ENCODE measurements around the gene ZNF641.

ZNF641 gene

GRCh38 chr12:48331399-48331798, 19.3 kb downstream of the ZNF641 start:
- Histone ChIP-seq H3K9me3 (ENCODE audit: insufficient read depth, low read length, severe bottlenecking) (peaks cover 3% of the 10 kb centered on the region), H3K4me3 (ENCODE audit: low read depth in 1 of 2, low read length in 2 of 2) (no peak overlapping the region), H3K4me2 (ENCODE audit: insufficient read depth, low read length) (no peak overlapping the region), H3K9ac (ENCODE audit: low read depth, low read length) (no peak overlapping the region), H3K27me3 (ENCODE audit: insufficient read depth, low read length, poor library complexity) (no peaks in the 10 kb centered on the region), H3K27ac (ENCODE audit: low read length) (no peak overlapping the region), H3K4me1 (ENCODE audit: insufficient read depth, low read length) (no peaks in the 10 kb centered on the region), H3K79me2 (ENCODE audit: insufficient read depth, low read length) (no peaks in the 10 kb centered on the region), H2AFZ (ENCODE audit: low read depth, low read length) (no peak overlapping the region), H3K36me3 (ENCODE audit: insufficient read depth, low read length) (no peaks in the 10 kb centered on the region), H4K20me1 (ENCODE audit: insufficient read depth, low read length) (no peaks in the 10 kb centered on the region)
- TF ChIP-seq EZH2 (IDR thresholded peaks at IDR 0.05; ENCODE audit: borderline replicate concordance, low read depth, low read length, severe bottlenecking) (no peak), CTCF (IDR thresholded peaks at IDR 0.05; ENCODE audit: borderline replicate concordance, extremely low read depth, low read length, poor library complexity, severe bottlenecking) (no peak)
- ATAC-seq (ENCODE audit: insufficient read depth, low read depth) (no peak), DNase-seq (no peak)

- Histone ChIP-seq H3K79me2 (ENCODE audit: insufficient read depth, low read length) (no peaks in the 10 kb centered on the region), H3K36me3 (ENCODE audit: insufficient read depth, low read length) (no peaks in the 10 kb centered on the region), H3K4me2 (ENCODE audit: insufficient read depth, low read length) (no peak overlapping the region), H2AFZ (ENCODE audit: low read depth, low read length) (no peak overlapping the region), H3K27me3 (ENCODE audit: insufficient read depth, low read length, poor library complexity) (no peaks in the 10 kb centered on the region), H3K4me3 (ENCODE audit: low read depth in 1 of 2, low read length in 2 of 2) (no peak overlapping the region), H4K20me1 (ENCODE audit: insufficient read depth, low read length) (no peaks in the 10 kb centered on the region), H3K9me3 (ENCODE audit: insufficient read depth, low read length, severe bottlenecking) (no peaks in the 10 kb centered on the region), H3K27ac (ENCODE audit: low read length) (no peak overlapping the region), H3K4me1 (ENCODE audit: insufficient read depth, low read length) (no peaks in the 10 kb centered on the region), H3K9ac (ENCODE audit: low read depth, low read length) (no peak overlapping the region)
- no peak for ATAC-seq (ENCODE audit: insufficient read depth, low read depth)
- TF ChIP-seq EZH2 (IDR thresholded peaks at IDR 0.05; ENCODE audit: borderline replicate concordance, low read depth, low read length, severe bottlenecking) (no peak), CTCF (IDR thresholded peaks at IDR 0.05; ENCODE audit: borderline replicate concordance, extremely low read depth, low read length, poor library complexity, severe bottlenecking) (no peak)
- DNase-seq, result no peak
These were observed 21.4 kb downstream of the ZNF641 start for GRCh38 chr12:48329199-48329939.

- TF ChIP-seq CTCF (IDR thresholded peaks at IDR 0.05; ENCODE audit: borderline replicate concordance, extremely low read depth, low read length, poor library complexity, severe bottlenecking) (no peak), EZH2 (IDR thresholded peaks at IDR 0.05; ENCODE audit: borderline replicate concordance, low read depth, low read length, severe bottlenecking) (no peak)
- ATAC-seq (ENCODE audit: insufficient read depth, low read depth) (no peak), DNase-seq (no peak)
- H4K20me1 ChIP-seq (ENCODE audit: insufficient read depth, low read length), result no peaks in the 10 kb centered on the region
- no peaks in the 10 kb centered on the region for H3K36me3 ChIP-seq (ENCODE audit: insufficient read depth, low read length)
- no peaks in the 10 kb centered on the region for H3K79me2 ChIP-seq (ENCODE audit: insufficient read depth, low read length)
- no peak overlapping the region for H3K9ac ChIP-seq (ENCODE audit: low read depth, low read length)
- peaks cover under 1% of the 10 kb centered on the region for H3K27me3 ChIP-seq (ENCODE audit: insufficient read depth, low read length, poor library complexity)
- no peaks in the 10 kb centered on the region for H3K4me1 ChIP-seq (ENCODE audit: insufficient read depth, low read length)
- no peak overlapping the region for H3K27ac ChIP-seq (ENCODE audit: low read length)
- no peak overlapping the region for H3K4me3 ChIP-seq (ENCODE audit: low read depth in 1 of 2, low read length in 2 of 2)
- no peaks in the 10 kb centered on the region for H3K9me3 ChIP-seq (ENCODE audit: insufficient read depth, low read length, severe bottlenecking)
- H2AFZ ChIP-seq (ENCODE audit: low read depth, low read length), result no peak overlapping the region
- H3K4me2 ChIP-seq (ENCODE audit: insufficient read depth, low read length), result no peak overlapping the region
These were observed 34.2 kb downstream of the ZNF641 start for GRCh38 chr12:48316491-48316890.

All from DND-41 (cell line).